HG03575 (cell line): ENCODE results near the gene COLGALT1.

Experiments used
- ATAC-seq: cut with Tn5 transposase; IDR thresholded peaks from one replicate; pipeline ENCODE4 v1.9.1; 2021; ENCODE audit not compliant: unreplicated experiment, insufficient number of reproducible peaks, low FRiP score; ENCODE audit errors: extremely low read depth

The COLGALT1 gene

DNA sequence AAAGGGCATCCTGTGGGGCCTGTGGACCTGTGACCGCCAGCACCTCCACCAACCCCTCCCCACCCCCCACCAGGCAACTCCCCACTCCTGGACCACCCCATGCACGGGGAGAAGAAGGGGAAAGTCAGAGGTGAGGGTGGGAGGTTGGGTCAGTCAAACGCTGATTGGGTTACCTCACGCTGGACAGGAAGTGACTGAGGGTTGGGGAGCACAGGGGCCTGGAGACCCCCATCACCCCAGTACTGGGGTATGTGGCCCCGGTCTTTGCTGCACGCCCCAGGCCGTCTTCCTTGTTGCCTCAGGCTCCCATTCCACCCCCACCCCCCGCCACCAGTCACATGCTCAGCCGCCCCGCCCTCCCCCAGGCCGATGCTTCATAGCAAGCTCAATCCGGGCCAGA is 59.0 kb downstream of the COLGALT1 start:
- no peak for ATAC-seq

- ATAC-seq, result no peak
These were observed 60.6 kb downstream of the COLGALT1 start for GRCh38 chr19:17615889-17616685.

DNA sequence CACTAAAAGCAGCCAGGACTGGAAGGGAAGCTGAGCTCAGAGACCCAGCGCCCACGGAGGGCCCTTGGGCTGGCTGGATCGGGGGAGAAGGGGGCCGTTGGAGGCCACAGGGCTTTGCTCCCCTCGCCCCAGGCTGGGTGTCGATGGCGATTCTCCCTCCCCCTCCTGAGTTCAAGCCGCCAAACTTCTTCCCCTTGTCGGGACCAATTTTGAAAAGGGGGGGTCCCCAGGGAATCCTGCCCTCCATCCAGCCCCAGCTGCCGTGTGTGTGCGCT is 61.2 kb downstream of the COLGALT1 start:
- no peak for ATAC-seq

- no peak for ATAC-seq
These were observed 61.7 kb downstream of the COLGALT1 start for GRCh38 chr19:17616961-17617806.

DNA sequence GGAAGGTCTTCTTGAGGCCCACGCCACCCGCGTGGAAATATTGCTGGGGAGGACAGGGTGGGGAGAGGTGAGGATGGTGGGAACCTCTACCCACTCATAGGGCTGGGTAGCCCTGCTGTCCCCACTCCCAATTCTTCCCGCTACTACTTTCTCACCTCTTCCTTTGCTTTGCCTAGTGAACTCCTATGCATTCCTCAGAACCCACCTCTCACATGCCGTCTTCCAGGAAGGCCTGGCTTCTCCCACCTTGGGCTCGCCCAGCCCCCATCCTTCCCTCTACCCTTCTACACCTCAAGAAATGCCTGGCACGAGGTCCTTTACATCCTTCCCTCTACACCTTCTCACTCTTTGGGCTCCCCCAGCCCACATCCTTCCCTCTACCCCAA is 62.4 kb downstream of the COLGALT1 start:
- ATAC-seq, result no peak

DNA sequence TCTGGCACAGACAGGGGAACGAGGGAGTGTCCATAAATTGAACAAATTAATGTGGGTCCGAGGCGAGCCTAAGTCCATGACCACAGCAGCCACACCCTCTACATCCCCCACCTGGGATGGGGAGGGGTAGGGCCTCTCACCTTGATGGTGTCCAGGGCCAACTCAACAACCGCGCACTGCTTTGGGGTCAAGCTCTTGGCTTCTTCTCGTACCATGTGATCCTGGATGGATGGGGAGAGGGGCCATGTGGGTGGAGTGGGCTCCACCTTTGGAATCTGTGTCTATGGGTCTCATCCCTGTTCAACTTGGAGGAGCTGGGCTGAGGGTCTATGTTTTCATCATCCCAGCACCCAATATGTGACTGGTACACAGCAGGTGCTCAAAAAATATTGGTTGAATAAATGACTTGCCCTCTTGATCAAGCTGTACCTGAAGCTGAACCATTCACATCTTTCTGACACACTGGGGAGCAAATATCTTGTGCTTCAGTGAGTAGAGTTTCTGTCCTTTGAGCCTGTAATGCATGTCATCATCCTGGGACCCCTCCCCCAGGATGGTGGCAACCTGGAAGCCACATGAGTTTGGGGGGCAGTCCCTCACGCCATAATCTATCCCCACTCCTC is 62.9 kb downstream of the COLGALT1 start:
- ATAC-seq, result no peak

- ATAC-seq, result no peak
These were observed 63.5 kb downstream of the COLGALT1 start for GRCh38 chr19:17618936-17619335.

- no peak for ATAC-seq
These were observed 65.2 kb downstream of the COLGALT1 start for GRCh38 chr19:17620696-17621095.

DNA sequence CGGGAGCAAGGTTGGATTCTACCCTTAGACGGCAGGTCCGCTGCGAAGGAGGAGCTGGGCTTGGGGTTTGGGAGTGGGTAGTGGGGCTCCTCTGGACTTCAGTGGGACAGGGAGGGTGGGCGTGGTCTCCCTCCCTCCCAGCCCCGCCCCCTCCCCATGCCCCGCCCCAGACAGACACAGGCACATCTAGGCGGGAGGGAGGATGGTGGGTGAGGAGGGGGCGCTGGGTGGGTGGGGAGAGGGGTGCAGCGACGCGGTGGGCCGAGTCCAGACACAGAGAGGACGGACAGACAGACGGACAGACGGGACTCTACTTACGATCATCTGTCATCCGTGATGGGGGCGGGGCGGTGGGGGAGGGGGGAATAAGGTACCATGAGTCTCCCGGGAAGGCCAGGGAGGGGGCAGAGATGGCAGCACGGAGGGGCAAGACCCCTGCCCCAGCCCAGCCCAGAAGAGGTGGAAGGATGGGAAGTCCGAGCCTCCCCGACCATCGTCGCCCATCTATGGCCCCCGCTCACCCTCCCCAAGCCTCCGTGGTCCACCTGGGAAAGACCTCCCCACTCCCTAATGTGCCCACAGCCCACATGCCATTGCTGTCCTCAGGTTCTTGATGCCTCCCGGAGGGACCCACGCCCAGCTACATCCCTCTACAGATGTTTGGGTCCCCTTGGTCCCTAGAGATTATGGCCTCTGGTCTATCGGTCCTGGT is 67.9 kb downstream of the COLGALT1 start:
- ATAC-seq, result no peak

- ATAC-seq, result no peak
These were observed 69.0 kb downstream of the COLGALT1 start for GRCh38 chr19:17624314-17624991.

DNA sequence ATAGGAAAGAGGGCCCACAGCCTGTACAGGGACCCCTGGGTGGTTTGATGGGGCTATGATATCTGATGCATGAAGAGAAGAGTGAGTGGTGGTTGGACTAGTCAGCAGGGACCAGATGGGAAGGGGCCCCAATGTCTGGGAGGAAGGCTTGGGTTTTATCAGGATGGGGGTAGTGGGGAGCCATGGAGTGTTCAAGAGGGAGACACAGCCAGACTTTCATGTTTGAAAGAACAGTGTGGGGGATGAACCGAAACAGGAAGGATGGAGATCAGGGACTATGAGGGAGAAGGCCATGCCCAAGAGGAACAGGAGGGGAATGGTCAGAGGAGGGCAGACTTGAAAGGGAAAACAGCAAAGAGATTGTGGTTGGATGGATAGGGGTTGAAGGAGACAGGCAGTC is 69.6 kb downstream of the COLGALT1 start:
- ATAC-seq, result no peak

- ATAC-seq, result no peak
These were observed 70.5 kb downstream of the COLGALT1 start for GRCh38 chr19:17625980-17626379.

DNA sequence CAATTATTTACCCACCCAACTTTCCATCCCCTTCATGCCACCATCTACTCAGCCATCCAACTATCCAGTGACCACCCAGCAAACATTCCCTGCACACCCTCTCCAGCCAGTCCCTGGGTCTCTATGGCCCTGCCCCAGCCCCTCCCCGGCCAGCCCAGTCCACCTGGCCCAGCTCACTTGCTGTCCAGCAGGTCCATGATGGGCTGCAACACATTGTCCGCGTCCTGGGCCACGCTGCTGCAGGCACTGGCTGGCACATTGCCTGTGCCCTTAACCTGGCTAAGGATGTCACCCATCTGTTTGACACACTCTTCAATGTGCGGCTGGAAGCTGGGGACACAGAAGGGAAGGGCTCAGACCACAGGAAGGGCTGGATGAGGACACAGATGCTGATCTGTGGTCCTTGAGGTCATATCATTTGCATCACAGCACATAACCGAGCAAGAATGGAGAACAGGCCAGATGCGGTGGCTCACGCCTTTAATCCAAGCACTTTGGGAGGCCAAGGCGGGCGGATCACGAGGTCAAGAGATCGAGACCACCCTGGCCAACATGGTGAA is 71.1 kb downstream of the COLGALT1 start:
- ATAC-seq, result no peak

- ATAC-seq, result no peak
These were observed 71.7 kb downstream of the COLGALT1 start for GRCh38 chr19:17627161-17627560.

- no peak for ATAC-seq
These were observed 72.5 kb downstream of the COLGALT1 start for GRCh38 chr19:17627921-17628320.

- no peak for ATAC-seq
These were observed 74.3 kb downstream of the COLGALT1 start for GRCh38 chr19:17629760-17630159.

GRCh38 chr19:17632577-17632976 is 77.1 kb downstream of the COLGALT1 start:
- ATAC-seq, result no peak
